Measurements from ENCODE around the gene DMTF1. TPM values are rescaled to one million over a fixed set of nuclear protein-coding genes. Genes with fewer than 3 reads are reported as not detected.

Gene DMTF1
- polyA plus RNA-seq, 1 donor: 88.0 TPM

DNA sequence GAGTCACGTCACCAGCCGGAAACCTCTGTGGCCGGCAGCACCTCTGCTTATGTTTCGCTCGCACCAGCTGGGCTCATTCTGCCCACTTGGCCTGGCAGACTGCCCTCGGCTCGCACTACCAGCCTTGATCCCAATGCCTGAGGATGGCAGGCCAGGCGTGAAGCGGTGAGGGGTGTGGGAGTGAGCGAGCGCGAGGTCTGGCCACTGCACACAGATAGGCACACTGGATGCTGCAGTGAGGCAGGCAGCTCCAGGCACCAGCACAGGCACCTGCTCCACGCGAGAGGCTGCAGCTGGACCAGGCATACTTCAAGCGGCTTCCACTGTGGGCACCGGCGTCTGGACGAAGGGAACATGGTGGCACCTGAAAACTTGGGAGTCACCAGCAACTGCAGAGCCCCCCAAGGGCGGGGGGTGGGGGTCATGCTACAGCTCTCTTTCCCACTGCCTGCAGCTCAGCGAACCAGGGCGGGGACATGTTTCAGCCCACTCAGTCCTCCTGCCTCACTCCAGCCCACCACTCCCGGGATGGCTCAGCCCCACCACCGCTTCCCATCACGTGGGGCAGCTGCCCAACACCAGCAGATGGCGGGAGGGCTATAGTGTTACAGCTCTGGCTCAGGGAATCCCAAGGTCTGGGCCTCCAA is 5.4 kb upstream of the DMTF1 start:
- DNase-seq: no peak

- DNase-seq: no peak
These were observed 4.8 kb upstream of the DMTF1 start for GRCh38 chr7:87147500-87147899.

- DNase-seq: peak; percentile 11
These were observed 3.8 kb upstream of the DMTF1 start for GRCh38 chr7:87148332-87148955.

DNA sequence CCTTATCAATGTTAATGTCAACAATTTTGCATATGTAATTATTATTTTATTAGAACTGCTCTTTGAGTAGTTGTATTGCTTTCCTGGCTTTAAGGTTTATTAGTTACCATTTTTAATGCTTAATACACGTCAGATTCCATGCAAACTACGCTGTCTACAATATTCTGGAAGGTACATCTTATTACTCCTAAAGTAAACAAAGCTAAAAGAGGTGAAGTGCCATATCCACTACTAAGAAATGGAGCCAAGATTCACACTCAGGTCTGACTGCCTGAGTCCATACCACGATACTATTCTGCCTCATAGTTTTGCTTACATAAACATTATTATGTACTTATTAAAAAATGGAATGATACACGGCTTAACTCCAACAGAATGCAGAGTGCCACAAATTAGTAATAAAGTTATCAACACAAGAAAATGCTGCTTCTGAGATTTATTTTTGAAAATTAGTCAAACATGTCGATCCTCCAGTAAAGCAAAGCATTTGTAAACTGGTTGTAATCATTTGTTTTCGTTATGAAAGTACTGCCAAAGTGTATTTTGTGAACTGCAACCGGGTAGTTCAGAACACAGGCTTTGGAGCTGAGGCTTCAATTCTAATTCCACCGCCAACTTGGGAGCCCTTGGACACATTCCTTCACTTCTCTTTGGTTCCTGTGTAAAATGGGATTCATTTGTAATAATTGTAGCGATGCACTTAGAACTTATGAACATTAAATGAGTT is 1.1 kb upstream of the DMTF1 start:
- DNase-seq: no peak

DNA sequence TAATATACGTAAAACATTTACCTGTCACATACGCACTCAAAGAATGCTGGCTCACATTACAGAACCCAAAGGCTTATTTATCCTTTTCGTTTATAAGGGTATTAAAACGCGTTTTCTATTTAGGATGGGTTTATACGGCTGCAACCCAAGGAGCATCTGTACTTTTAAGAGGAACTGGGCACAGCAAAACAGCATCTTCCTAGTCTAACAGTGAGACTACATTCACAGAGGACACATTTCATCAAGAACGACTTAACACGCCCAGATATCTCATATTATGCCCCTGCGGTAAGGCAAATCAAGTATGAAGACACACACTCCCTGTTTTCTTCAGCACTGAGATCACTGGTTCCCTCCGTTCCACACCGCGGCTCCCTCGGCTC is 533 bp upstream of the DMTF1 start:
- DNase-seq: no peak

- peak; percentile 10 for DNase-seq
These were observed 816 bp downstream of the DMTF1 start for GRCh38 chr7:87152897-87153641.

DNA sequence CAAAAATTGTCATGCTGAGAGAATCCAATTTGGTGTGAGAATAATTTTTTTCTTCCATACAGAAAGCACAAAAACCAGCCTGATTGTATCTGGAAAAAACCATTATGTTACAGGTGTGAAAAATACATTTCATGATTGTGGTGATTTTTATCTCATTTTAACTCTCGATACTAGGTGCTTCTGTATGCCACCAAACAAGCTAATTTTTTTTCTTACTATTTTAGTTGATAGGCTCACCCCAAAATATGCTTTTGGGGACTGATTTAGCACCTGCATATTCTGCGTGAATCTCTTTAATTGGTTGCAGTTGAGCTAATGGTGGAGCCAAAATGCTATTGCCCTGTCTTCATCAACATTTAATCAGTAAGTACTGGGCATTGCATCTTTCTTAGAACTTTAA is 1.9 kb downstream of the DMTF1 start:
- DNase-seq: no peak

DNA sequence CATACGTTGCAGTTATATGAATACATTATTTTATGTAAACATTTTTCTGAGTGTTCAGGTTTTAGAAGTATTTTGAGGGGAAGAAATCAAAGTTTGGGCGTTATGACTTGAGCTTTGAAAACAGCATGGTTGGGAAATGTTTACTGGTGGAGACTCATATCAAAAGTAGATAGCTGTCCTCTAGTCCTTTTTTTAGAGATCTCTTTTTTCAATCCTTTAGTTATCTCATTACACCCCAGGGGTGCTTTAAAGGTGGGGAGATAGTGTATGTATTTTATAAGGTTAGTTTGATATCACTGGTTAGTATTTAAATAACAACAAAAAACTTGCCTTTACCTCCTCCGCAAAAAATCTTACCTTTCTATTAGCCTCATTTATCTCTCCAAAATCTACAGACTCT is 2.3 kb downstream of the DMTF1 start:
- DNase-seq: no peak

DNA sequence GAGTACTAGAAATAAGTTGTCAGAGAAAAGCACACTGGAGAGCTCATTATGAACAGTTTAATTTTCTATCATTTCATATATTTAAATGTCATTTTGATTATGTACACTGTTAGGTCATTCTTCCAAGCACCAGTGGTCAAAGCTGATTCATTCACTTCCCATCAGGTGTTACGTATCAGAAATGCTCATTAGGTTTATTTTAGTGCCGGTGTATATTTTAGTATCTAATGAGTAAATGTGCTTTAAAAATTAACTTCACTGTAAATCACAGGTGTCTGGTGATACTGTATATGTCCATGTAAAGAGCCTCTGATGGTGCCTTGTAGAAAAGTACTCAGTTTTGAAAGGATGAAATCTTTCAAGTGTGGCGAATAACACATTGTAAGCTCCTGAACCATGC is 3.5 kb downstream of the DMTF1 start:
- no peak for DNase-seq

DNA sequence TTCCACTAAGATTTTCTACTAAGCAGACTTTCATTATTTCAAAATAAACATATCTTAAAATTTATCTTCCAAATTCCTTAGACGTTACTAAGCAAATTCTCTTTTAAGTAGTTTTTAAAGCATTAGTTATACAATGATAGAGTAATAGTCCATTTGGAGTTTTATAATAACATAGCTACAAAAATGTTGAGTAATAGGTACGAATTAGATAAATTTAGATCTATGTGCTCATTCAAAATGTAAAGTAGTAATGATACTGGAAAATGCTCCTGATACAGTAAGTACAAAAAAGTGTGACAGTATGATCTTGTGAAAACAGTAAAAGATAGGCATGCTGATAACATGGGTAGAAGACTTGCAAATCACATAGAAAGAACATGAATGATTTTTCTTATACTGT is 4.5 kb downstream of the DMTF1 start:
- no peak for DNase-seq

- no peak for DNase-seq
These were observed 7.3 kb downstream of the DMTF1 start for GRCh38 chr7:87159538-87159937.

- no peak for DNase-seq
These were observed 12.2 kb downstream of the DMTF1 start for GRCh38 chr7:87164433-87164832.

GRCh38 chr7:87170828-87171227 is 18.6 kb downstream of the DMTF1 start:
- DNase-seq: no peak

DNA sequence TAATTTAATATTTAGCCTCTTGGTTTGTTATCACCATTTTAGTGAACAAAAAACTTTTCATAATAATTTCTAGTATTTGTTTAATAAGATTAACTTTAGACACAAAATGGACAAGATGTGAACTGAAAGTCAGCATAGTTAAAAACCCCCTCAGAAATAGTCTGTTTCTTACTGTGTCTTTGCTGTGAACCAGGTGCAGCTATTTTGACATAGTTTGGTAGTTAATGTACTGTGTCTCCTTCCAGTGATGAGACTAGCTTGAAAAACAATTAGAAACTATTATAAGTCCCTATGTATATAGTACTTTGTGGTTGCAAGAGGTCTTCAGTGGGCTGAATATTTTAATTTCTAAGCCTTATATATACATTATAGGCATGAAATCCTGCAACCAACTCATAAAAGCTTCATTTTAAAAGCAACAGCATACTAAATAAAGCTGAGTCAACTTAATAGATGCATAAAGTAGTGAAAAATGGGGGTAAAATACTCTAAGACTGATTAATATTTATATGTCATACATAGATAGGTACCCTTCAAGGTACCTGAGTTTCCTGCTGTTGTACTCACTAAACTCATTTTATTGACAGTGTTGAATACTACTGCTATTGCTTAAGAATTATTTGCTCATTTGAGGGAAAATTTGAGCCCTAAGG is 19.2 kb downstream of the DMTF1 start:
- no peak for DNase-seq

GRCh38 chr7:87173471-87173870 is 21.2 kb downstream of the DMTF1 start:
- no peak for DNase-seq

- no peak for DNase-seq
These were observed 26.1 kb downstream of the DMTF1 start for GRCh38 chr7:87178320-87178719.

DNA sequence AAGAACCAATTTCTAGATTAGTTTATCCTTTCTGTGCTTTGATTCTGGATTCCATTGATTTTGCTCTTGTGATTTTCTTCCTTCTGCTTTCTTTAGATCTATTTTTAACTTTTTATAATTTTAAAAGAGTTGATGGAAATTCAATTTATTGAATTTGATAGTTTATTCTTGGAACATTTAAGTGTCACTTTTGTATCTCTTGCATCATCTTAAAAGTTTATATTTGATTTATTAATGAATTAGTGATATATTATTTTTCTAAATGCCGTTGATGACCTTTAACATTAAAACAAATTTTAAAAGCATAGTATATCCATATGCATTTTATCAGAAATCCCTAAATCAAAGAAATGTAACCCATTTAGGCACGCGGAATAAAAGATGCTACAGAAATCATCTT is 26.9 kb downstream of the DMTF1 start:
- no peak for DNase-seq

GRCh38 chr7:87187120-87187519 is 34.9 kb downstream of the DMTF1 start:
- DNase-seq: no peak

DNA sequence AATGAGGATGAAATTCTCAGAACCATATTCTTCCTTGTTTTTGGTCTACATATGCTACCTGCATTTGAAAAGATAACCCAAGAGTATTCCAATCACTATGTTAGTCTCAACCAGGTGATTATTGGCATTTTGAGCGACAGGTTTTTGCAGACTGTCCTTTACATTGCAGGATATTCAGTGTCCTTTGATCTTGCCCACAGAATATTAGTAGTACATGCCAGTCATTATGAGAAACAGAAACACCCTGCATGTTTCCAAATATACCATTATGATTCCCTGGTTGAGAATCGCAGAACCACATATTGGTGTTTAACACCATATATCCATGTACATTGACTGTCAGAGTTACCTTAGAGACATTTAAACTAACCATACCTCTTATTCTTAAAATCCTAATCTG is 36.7 kb downstream of the DMTF1 start:
- DNase-seq: no peak

DNA sequence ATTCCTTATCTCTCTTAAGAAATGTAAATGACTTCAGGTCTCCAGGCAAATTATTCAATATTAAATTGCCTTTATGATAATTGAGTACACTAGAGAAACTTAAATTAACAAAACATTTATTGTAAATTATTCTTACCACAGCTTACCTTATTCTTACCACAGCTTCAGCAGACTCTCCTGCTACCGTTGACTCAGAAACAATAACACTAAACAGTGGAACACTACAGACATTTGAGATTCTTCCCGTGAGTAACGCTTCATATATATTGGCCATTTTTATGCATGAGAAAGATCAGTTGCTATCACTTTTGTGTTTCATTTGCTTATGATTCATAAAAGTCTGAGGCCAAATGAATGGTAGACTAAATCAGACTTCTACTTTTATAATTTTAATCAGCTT is 38.5 kb downstream of the DMTF1 start:
- DNase-seq: no peak

- DNase-seq: no peak
These were observed 40.7 kb downstream of the DMTF1 start for GRCh38 chr7:87192784-87193487.

DNA sequence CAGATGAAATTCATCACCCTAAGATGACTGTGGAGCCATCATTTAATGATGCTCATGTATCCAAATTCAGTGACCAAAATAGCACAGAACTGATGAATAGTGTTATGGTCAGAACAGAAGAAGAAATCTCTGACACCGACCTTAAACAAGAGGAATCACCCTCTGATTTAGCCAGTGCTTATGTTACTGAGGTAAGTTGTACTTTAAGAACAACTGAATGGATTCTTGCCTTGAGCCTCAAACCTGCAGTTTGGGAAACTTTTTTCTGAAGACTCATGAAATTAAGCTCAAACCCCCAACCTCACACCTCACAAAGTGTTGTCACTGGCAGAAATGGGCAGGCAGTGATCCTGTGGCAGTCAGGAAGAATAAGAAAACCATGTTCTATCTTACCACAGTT is 41.7 kb downstream of the DMTF1 start:
- DNase-seq: no peak
